ENCODE results near the gene ZNF555.
"Not testable (repeated sequence)": the region's sequence is repeated elsewhere in the genome, so short reads cannot be mapped to it uniquely, and the experiment has no call there.

The ZNF555 gene

DNA sequence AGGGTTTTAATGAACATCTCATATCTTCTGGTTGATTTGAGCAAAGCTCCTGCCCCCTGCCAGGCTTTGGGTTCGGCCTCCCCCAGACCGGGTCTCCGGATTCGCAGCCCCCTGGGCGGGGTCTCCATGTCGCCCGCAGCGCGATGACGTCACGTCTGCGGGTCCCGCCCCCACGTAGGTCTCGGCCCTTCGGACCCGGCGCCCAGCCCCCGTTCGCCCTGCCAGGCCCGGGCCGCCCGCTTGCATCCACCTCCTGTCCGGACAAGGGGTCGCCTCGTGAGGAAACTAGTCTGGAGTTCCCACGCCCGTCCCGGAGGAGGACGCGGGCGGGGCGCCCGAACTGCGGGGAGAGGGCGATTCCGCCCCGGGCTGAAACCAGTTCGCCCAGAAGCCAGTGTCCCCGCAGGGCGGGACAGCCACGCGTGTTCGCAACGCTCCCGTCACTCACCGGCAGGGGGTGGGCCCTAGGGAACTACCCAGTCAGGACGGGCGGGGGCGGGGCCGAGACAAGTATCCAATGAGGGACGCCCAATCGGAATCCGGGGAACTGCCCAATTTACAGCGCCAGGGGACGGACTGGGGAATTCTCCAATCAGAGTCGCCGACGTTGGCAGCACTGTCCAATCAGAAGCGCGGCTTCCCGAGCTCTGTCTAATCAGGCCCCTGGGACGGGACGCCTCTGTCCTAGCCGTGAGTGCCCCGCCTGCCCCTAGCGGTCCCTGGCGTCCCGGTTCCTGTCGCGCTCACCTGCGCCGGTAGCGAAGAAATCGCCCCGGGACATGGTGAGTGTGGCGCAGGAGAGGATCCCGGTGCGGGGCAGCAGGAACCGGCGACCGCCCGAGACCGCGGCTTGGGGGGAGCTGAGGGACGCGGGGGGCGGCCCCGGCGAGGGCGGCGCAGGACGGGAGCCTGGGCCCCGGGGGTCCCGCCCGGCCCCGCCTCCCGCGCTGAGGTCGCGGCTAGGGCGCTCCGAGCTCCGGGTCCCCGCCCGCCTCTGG, at the start of gene ZNF555:
Gene ZNF555 (plus strand): TSS at position 682 of the 998 bp plus-strand sequence. CDS start 98 bp downstream, at position 780.
- peak; percentile 98 for DNase-seq

GRCh38 chr19:2791876-2792275, 49.4 kb upstream of the ZNF555 start:
- no peak for DNase-seq

DNA sequence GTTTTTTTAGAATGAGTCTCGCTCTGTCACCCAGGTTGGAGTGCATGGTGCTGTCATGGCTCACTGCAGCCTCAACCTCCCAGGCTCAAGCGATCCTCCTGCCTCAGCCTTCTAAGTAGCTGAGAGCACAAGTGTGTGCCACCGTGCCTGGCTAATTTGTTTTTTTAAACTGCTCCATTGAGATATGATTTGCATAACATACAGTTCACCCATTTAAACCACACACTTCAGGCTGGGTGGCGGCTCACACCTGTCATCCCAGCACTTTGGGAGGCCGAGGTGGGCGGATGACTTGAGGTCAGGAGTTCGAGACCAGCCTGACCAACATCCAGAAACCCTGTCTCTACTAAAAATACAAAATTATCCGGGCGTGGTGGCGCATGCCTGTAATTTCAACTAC, 48.6 kb upstream of the ZNF555 start:
- not testable (repeated sequence) for DNase-seq

- no peak for DNase-seq
Measured at GRCh38 chr19:2793126-2793525, 48.1 kb upstream of the ZNF555 start.

- DNase-seq, result no peak
Measured at GRCh38 chr19:2793577-2793976, 47.7 kb upstream of the ZNF555 start.

- DNase-seq, result no peak
Measured at GRCh38 chr19:2795827-2796658, 45.2 kb upstream of the ZNF555 start.

GRCh38 chr19:2796659-2797266, 44.5 kb upstream of the ZNF555 start:
- DNase-seq, result no peak

DNA sequence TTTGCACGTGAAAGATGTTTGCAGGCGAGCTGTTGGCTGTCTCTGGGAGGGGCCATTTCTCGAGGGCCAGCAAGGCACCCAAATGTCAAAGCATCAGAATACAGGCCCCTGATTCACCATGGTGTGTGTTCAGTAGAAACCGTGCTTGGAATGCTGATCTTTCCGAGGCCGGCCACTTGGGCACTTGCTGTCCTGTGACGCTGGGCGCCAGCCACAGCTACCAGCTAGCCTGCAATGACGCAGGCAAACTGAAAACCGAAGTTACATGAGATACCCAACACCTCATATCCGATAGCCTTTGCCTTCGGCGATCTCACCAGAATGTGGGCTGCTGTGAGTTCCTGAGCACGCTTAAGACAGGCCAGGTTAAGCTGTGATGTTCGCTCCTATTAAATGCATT, 44.0 kb upstream of the ZNF555 start:
- DNase-seq, result no peak

DNA sequence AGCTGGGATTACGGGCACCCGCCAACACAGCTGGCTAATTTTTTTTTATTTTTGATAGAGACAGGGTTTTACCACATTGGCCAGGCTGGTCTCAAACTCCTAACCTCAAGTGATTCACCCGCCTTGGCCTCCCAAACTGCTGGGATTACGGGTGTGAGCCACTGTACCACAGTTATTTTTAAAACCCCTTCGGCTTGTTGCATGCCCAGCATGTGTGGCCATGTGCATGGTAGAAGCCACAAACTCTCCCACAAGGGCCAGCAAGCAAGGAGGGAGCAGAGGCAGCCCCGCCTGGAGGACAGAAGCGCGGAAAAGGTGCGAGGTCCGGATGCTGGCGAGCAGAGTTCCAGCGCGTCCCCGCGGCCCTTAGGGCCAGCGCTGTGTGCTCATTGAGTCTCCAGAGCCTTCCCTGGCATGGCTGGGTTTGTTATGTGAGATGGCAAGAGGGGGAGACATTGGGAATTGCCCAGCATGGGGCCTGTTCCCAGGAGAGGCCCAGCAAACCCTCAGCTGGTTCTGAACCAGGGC, 43.1 kb upstream of the ZNF555 start:
- no peak for DNase-seq

DNA sequence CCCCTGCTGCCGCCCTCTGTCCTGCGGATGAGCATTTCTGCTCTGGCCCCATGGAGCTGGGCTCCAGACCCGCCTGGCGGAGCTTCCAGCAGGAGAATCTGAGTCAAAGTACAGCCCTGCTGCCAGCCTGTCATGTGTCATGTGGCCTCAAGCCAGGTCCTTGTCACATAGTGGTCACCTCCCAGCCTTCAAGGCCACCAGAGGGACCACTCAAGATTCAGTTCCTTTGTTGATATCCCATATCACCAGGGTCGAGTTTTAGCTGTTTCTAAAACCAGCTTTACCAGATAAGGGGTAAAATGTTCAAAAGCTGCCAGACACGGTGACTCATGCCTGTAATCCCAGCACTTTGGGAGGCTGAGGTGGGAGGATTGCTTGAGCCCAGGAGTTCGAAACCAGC, 42.5 kb upstream of the ZNF555 start:
- DNase-seq, result no peak

DNA sequence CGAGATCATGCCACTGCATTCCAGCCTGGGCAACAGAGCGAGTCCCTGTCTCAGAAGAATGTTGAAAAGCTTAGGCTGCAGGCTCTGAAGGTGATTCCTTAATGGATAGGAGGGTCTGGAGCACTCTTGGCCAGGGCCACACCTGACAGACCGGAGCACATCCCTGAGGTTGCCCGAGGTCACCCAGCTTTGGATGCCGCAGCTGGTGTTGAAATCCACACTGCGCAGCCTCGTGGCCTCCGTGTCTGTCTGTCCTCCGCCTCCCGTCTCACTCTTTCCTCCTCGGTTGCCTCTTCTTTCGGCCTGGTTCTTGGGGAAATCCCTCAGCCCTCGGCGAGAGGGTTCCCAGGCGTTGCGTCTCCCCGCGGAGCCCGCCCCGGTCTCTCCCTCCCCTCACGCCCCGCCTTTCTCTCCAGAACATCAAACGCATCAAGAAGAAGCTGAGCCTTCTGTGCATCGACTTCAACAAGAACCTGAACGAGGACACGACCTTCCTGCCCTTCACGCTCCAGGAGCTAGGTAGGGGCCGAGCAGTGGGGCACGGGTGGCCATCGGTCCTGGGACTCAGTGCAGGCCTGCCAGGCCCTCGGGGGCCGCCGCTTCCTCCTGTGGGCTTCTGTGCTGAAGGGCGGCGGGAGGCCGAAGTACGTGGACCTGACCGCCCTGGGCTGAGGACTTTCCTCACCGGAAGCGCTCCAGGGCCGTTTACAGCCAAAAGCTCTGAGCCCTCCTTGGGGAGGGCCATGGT, 41.8 kb upstream of the ZNF555 start:
- DNase-seq, result no peak

GRCh38 chr19:2800506-2800905, 40.8 kb upstream of the ZNF555 start:
- DNase-seq, result no peak

DNA sequence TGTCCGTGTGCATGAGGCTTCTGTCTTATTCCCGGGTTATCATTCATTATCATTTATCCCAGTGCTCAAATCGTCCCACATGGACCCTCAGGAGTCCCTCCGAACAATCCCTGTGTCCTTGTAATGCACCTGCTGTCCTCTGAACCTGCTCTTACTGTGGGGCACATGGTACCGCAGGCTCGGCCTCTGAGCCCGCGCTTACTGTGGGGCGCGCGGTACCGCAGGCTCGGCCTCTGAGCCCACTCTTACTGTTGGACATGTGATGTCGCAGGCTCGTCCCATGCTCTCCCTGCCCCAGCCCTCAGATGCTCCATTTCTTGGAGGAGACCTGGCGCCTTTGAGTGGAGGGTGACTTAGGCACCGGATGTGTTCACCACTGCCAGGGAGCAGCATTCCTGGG, 38.4 kb upstream of the ZNF555 start:
- no peak for DNase-seq

DNA sequence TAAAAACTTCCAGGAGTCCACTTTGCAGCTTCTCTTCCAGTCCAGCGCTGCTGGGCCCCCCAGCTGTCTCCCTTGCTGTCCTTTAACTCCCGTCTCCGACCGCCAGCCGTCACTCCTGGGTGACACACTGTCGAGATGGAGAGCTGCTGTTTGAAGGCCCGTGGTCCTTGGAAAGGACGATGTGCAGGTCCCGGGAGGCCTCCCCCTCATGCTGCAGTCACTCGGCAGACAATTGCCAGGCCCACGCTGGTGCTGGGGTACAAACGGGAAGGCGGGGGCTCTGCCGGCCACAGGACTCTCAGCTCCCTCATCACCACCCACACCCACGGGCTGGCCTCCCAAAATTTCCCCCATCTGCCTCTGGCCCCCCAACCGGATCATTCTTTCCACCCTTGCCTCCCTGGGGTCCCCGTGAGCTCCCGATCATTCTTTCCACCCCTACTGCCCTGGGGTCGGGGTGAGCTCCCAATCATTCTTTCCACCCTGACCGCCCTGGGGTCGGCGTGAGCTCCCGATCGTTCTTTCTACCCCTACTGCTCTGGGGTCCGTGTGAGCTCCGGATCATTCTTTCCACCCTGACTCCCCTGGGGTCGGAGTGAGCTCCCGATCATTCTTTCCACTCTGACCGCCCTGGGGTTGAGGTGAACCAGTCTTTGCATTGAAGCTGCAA, 37.7 kb upstream of the ZNF555 start:
- no peak for DNase-seq

DNA sequence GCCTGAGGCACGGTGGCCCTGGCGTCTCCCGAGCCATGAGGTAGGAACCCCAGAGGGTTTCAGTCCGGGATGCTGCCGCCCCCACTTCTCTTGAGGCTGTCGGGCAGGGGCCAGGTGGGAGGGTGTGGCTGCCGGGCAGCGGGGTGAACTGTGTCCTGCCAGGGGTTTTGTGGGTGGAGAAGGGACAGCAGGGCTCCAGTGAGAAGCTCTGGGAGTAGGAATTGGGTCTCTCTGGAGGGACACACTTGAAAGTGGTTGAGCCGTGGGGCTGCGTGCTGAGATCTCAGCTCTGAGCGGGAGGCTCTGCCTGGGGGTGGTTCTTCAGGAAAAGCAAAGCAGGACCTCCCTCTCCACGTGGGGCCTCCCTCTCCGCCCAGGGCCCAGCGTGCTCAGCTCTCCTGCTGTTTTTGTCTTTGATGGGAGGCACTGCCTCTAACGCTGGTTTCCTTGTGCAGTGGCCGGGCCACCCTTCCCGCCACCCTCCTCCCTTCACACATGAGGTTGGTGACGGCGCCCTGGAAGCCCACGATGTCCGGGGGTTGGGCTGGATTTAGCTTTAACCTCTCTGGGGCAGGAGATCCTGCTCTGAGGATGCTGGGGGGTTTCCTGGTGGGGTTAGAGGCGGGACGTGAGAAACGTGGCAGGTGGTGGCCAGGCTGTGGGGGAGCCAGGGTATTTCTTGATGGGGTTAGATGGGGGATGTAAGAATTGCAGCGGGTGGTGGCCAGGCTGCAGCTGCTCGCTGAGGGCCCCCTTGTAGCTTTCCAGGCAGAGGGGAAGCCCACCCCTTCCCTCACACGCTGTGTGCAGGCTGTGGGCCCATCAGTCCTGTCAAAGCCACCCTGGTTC, 36.9 kb upstream of the ZNF555 start:
- DNase-seq, result no peak

- no peak for DNase-seq
Measured at GRCh38 chr19:2805261-2805900, 35.9 kb upstream of the ZNF555 start.

DNA sequence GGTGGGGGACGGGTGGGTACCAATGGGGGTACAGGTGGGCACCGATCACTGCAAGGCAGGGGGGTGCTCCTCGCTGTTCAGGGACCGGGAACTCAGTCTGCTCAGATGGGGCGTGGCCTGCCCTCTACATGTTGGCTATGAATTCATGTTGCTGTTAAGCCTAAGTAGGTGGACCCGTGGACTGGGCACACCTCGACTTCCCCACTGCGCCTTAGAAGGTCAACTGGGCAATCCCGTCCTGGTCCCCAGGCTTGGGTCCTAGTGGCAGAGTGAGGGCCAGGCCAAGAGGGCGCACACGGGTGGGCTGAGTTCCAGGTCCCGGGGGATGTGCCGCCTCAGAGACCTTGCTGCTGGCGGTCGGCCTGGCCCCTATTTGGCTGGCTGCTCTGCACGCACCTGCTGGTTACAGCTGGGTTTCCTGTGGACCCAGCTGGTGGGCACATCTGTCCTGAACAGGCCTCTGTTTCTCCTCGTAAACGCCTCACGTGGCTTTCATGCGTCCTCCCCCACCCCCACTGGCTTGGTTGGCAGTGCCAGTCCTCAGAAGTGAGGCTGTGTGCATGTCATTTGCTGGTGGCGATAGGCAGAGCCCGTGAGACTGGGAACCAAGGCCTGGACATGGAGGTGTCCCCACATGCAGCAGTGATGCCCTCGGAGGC, 35.2 kb upstream of the ZNF555 start:
- no peak for DNase-seq

DNA sequence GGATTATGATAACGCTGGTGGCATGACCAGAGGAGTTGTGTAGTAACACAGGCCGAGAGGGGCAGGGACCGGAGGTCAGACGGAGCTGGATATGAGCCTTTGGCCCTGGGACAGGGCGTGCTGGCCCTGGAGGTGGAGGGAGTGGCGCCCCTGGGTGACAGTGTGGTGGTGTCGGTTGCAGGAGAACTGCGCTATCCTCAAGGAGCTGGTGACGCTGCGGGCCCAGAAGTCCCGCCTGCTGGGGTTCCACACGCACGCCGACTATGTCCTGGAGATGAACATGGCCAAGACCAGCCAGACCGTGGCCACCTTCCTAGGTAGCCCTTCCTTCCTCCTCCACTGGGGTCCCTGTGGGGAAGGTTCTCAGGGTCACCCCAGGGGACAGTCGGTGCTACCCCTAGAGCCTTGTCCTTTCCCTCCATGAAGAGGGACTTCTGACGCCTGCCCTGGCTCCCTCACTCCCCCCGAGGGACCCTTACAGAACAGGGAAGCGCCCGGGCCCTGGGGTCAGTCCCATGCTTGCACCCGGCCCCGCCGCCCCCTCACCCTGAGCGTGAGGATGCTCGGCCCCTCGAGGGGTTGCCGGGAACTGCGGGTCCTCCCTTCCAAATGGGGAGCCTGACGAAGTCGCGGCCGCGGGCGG, 34.4 kb upstream of the ZNF555 start:
- DNase-seq, result no peak
